Testis (tissue), 2 donors: Measurements from ENCODE around the gene NAALAD2.

Experiments
- CTCF ChIP-seq, 3 experiments: fragments of 450-650 bp in 2 of 3; fragments of 200-600 bp in 1 of 3; sonication (generic) in 1 of 3; IDR thresholded peaks; one replicate each; pipeline ENCODE4 v1.5.1; 2016 to 2019; ENCODE audit warnings: antibody characterized with exemption in 3 of 3, mild to moderate bottlenecking in 2 of 3, moderate library complexity in 1 of 3
- POLR2A ChIP-seq: fragments of 450-650 bp; IDR thresholded peaks from one replicate; pipeline ENCODE4 v1.6.1; 2017; ENCODE audit warnings: antibody characterized with exemption, mild to moderate bottlenecking, moderate library complexity

- TF ChIP-seq CTCF (IDR thresholded peaks at IDR 0.05) (no peak), POLR2A (no peak)
These were observed 36.9 kb downstream of the NAALAD2 start for GRCh38 chr11:90171359-90171758.
